ENCODE data around the gene TCFL5. TPM values are rescaled to one million over a fixed set of nuclear protein-coding genes. Genes with fewer than 3 reads are reported as not detected.
A peak's percentile ranks its signal among the peaks of the same experiment; 100 is the strongest.

The TCFL5 gene
- total RNA-seq, 1 experiment from 2014 or later = 15.1 TPM

GRCh38 chr20:62900052-62900691, 38.5 kb upstream of the TCFL5 start:
- Histone ChIP-seq H3K4me3 (ENCODE audit: low read depth, low read length) (no peak overlapping the region), H3K36me3 (ENCODE audit: control insufficient read depth, insufficient read depth, low read length) (peaks cover 14% of the 10 kb centered on the region), H3K4me1 (peaks cover 13% of the 10 kb centered on the region), H3K9me3 (no peaks in the 10 kb centered on the region), H3K27me3 (replicated peaks; ENCODE audit: control insufficient read depth, insufficient read depth, low read length) (no peaks in the 10 kb centered on the region)
- H3K27me3 Mint-ChIP-seq (ENCODE audit: insufficient read depth, unreplicated experiment) = no peaks in the 10 kb centered on the region
- no peaks in the 10 kb centered on the region for H3K9me3 Mint-ChIP-seq (ENCODE audit: unreplicated experiment)
- ChIA-PET POLR2A (no interaction called here), CTCF (interaction anchor here (0.5 to 2.6 kb wide), 6 partner anchors 13 to 109 kb away, joined by 3 to 13 read pairs (median 3); no protein-coding TSS in a partner anchor)
- peak; percentile 87 to 92 for DNase-seq
- peaks cover 28% of the 10 kb centered on the region for H3K4me1 Mint-ChIP-seq (ENCODE audit: low read depth, unreplicated experiment)
- peak overlapping the region; percentile 28 for H3K4me3 Mint-ChIP-seq (ENCODE audit: unreplicated experiment)
- no TSS peak for BruUV-seq (replicated peaks)
- TF ChIP-seq, protein P1, sequence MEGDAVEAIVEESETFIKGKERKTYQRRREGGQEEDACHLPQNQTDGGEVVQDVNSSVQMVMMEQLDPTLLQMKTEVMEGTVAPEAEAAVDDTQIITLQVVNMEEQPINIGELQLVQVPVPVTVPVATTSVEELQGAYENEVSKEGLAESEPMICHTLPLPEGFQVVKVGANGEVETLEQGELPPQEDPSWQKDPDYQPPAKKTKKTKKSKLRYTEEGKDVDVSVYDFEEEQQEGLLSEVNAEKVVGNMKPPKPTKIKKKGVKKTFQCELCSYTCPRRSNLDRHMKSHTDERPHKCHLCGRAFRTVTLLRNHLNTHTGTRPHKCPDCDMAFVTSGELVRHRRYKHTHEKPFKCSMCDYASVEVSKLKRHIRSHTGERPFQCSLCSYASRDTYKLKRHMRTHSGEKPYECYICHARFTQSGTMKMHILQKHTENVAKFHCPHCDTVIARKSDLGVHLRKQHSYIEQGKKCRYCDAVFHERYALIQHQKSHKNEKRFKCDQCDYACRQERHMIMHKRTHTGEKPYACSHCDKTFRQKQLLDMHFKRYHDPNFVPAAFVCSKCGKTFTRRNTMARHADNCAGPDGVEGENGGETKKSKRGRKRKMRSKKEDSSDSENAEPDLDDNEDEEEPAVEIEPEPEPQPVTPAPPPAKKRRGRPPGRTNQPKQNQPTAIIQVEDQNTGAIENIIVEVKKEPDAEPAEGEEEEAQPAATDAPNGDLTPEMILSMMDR (IDR thresholded peaks at IDR 0.05; ENCODE audit: insufficient read depth in 1 of 2, low read depth in 1 of 2, low read length in 1 of 2, severe bottlenecking in 1 of 2, unreplicated experiment in 1 of 2) = peak; percentile 99 to 100
- peaks cover 100% of the 10 kb centered on the region for H3K36me3 Mint-ChIP-seq (ENCODE audit: insufficient read depth, unreplicated experiment)
- H3K27ac Mint-ChIP-seq (ENCODE audit: unreplicated experiment) = peak overlapping the region; percentile 82
- intact Hi-C loops (cut with micrococcal nuclease; ENCODE audit: unreplicated experiment) = loop anchor here (1.0 kb wide), 4 partner anchors 21 to 109 kb away; no protein-coding TSS in a partner anchor

DNA sequence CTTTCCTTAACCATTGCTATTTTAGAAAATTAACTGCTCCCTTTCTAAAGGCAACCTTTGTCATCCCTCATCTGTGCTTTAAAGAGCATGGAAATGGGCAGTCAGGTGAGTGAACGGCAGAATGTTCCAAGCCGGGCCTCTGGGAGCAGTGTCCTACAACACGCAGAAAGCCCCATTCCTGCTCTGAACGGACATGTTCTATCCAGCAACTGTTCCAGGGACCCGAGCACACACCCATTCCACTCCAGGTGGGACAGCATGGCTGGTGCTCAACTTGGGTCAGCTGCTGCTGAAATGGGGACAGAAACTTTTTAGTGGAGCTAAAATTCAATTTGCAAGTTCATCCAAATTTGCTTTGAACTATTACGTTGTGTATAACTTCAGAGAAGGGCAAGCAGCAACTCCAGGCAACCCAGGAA, 38.0 kb upstream of the TCFL5 start:
- Histone ChIP-seq H3K9me3 (no peaks in the 10 kb centered on the region), H3K4me3 (ENCODE audit: low read depth, low read length) (no peak overlapping the region), H3K27me3 (replicated peaks; ENCODE audit: control insufficient read depth, insufficient read depth, low read length) (no peaks in the 10 kb centered on the region), H3K4me1 (peaks cover 13% of the 10 kb centered on the region), H3K36me3 (ENCODE audit: control insufficient read depth, insufficient read depth, low read length) (peaks cover 13% of the 10 kb centered on the region)
- peaks cover 28% of the 10 kb centered on the region for H3K4me1 Mint-ChIP-seq (ENCODE audit: low read depth, unreplicated experiment)
- H3K9me3 Mint-ChIP-seq (ENCODE audit: unreplicated experiment) = no peaks in the 10 kb centered on the region
- no peak for DNase-seq
- ChIA-PET CTCF (no interaction called here), POLR2A (interaction anchor here (0.6 kb wide), 1 partner anchor 28 kb away, joined by 5 read pairs; no protein-coding TSS in a partner anchor)
- H3K4me3 Mint-ChIP-seq (ENCODE audit: unreplicated experiment) = no peak overlapping the region
- no TSS peak for BruUV-seq (replicated peaks)
- H3K27me3 Mint-ChIP-seq (ENCODE audit: insufficient read depth, unreplicated experiment) = no peaks in the 10 kb centered on the region
- H3K36me3 Mint-ChIP-seq (ENCODE audit: insufficient read depth, unreplicated experiment) = peaks cover 100% of the 10 kb centered on the region
- peak overlapping the region; percentile 82 for H3K27ac Mint-ChIP-seq (ENCODE audit: unreplicated experiment)
- TF ChIP-seq, protein P1 (IDR thresholded peaks at IDR 0.05; ENCODE audit: insufficient read depth in 1 of 2, low read depth in 1 of 2, low read length in 1 of 2, severe bottlenecking in 1 of 2, unreplicated experiment in 1 of 2) = no peak
- intact Hi-C loops (cut with micrococcal nuclease; ENCODE audit: unreplicated experiment) = loop anchor here (1.0 kb wide), 4 partner anchors 22 to 110 kb away; no protein-coding TSS in a partner anchor

DNA sequence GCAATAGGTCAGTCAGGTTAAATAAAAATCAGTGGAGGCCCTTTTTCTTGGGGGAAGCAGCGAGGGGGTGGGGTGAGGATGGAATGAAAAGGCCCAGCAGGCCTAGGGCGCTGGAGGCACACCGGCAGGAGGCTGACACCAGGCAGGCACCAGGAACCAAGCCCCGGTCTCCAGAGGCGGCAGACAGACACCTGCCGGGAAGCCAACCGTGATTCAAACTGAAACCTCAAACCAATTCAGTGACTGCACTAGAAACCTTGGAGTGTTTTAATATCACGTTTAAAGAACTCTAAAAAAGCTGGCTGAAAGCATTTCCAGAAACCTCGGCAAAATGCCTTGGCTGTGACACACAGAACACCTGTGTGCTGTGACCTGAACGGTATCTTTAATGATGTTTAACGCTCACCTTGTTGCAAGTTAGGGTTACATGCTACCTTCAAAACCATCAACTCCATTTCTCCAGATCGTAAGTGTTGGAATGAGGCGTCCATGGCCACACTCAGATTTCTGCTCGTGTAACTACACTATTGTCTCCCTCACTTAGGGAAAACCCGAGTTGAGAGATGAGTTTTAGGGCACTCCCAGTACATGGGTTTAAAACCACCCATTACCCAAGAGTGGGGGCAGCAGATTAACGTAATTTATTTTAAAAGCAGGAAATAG, 37.5 kb upstream of the TCFL5 start:
- H3K27me3 Mint-ChIP-seq (ENCODE audit: insufficient read depth, unreplicated experiment) = no peaks in the 10 kb centered on the region
- ChIA-PET POLR2A (interaction anchor here (0.6 kb wide), 1 partner anchor 27 kb away, joined by 5 read pairs; no protein-coding TSS in a partner anchor), CTCF (interaction anchor here (0.8 kb wide), 1 partner anchor 12 kb away, joined by 3 read pairs; no protein-coding TSS in a partner anchor)

More for the DNA sequence above, 37.5 kb upstream of the TCFL5 start:
- Histone ChIP-seq H3K4me1 (peaks cover 13% of the 10 kb centered on the region), H3K9me3 (no peaks in the 10 kb centered on the region), H3K4me3 (ENCODE audit: low read depth, low read length) (no peak overlapping the region), H3K27me3 (replicated peaks; ENCODE audit: control insufficient read depth, insufficient read depth, low read length) (no peaks in the 10 kb centered on the region), H3K36me3 (ENCODE audit: control insufficient read depth, insufficient read depth, low read length) (peaks cover 13% of the 10 kb centered on the region)
- no peak for DNase-seq
- no peak overlapping the region for H3K4me3 Mint-ChIP-seq (ENCODE audit: unreplicated experiment)
- no peaks in the 10 kb centered on the region for H3K9me3 Mint-ChIP-seq (ENCODE audit: unreplicated experiment)
- BruUV-seq (replicated peaks) = no TSS peak
- peak overlapping the region; percentile 60 for H3K27ac Mint-ChIP-seq (ENCODE audit: unreplicated experiment)
- H3K36me3 Mint-ChIP-seq (ENCODE audit: insufficient read depth, unreplicated experiment) = peaks cover 100% of the 10 kb centered on the region
- intact Hi-C loops (cut with micrococcal nuclease; ENCODE audit: unreplicated experiment) = no loop called here
- peaks cover 28% of the 10 kb centered on the region for H3K4me1 Mint-ChIP-seq (ENCODE audit: low read depth, unreplicated experiment)
- TF ChIP-seq, protein P1 (IDR thresholded peaks at IDR 0.05; ENCODE audit: insufficient read depth in 1 of 2, low read depth in 1 of 2, low read length in 1 of 2, severe bottlenecking in 1 of 2, unreplicated experiment in 1 of 2) = no peak

Measured in Caco-2 (cell line).